Erythroblast (primary cell): ENCODE results near the gene ADAM10.

Experiments
- GATA1 ChIP-seq: IDR thresholded peaks from 2 replicates; pipeline ENCODE4 v1.6.1; 2011; ENCODE audit warnings: low read depth, mild to moderate bottlenecking, control low read depth, low read length, moderate library complexity
- POLR2A ChIP-seq: IDR thresholded peaks from 2 replicates; pipeline ENCODE4 v1.6.1; 2011; ENCODE audit warnings: mild to moderate bottlenecking, low read length

DNA sequence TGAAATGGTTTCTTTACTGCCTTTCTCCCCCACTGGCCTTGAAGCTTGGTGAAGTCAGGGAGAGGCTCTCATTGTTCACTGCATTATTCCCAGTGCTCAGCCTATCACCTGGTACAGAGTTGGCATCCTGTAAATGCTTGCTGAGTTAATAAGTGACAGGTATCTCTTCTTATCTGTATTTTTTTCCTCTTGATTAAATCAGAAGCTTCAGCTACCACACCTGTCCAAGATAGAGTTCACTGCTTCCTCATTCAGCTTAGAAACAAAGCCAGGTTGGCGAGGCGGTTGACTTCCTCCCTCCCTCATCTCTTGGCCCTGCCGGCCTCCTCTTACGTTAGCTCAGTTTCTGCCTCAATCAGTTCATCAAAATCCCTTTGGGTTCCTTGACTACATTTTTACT is 174.9 kb downstream of the ADAM10 start:
- TF ChIP-seq GATA1, result no peak
- no peak for TF ChIP-seq POLR2A
